CD14-positive monocyte (primary cell): ENCODE measurements around the gene SRSF8. TPM values are rescaled to one million over a fixed set of nuclear protein-coding genes. Genes with fewer than 3 reads are reported as not detected.

ENCODE experiments used
- DNase-seq, 3 donors: peaks; one replicate each; pipeline ENCODE4 v3.0.0-alpha.2; 2011 to 2022
- H2AFZ ChIP-seq: 2 replicates; pipeline ENCODE4 v1.6.0; 2012; ENCODE audit warnings: mild to moderate bottlenecking, low read depth, low read length, inconsistent platforms; ENCODE audit not compliant: insufficient read depth, poor library complexity, severe bottlenecking
- H3K27ac ChIP-seq, 2 donors: 1 replicate in 1 of 2; 2 replicates in 1 of 2; pipeline ENCODE4 v1.5.1; 2012 to 2013; ENCODE audit warnings: low read length in 2 of 2, control low read depth in 1 of 2, inconsistent platforms in 1 of 2, low read depth in 1 of 2, mild to moderate bottlenecking in 1 of 2
- H3K27me3 ChIP-seq, 2 donors: one replicate each; pipeline versions ENCODE4 v1.6.0 to v1.6.1; 2011 to 2013; ENCODE audit warnings: low read length in 2 of 2; ENCODE audit not compliant: control insufficient read depth in 2 of 2, insufficient read depth in 2 of 2
- H3K36me3 ChIP-seq, 2 donors: replicated peaks in 1 of 2; 1 replicate in 1 of 2; 2 replicates in 1 of 2; pipeline versions ENCODE4 v1.5.1 to v1.6.1; 2012 to 2013; ENCODE audit warnings: low read length in 2 of 2, control low read depth in 1 of 2, inconsistent platforms in 1 of 2, mild to moderate bottlenecking in 1 of 2; ENCODE audit not compliant: insufficient read depth in 2 of 2, control insufficient read depth in 1 of 2
- H3K4me1 ChIP-seq, 2 donors: 1 replicate in 1 of 2; 2 replicates in 1 of 2; pipeline versions ENCODE4 v1.5.1 to v1.6.1; 2012 to 2013; ENCODE audit warnings: low read length in 2 of 2, control low read depth in 1 of 2, inconsistent platforms in 1 of 2, mild to moderate bottlenecking in 1 of 2, moderate library complexity in 1 of 2; ENCODE audit not compliant: insufficient read depth in 2 of 2, control insufficient read depth in 1 of 2
- H3K4me2 ChIP-seq: replicated peaks from 2 replicates; pipeline ENCODE3; 2012; ENCODE audit warnings: low read length, moderate library complexity, mild to moderate bottlenecking; ENCODE audit not compliant: poor library complexity, severe bottlenecking; ENCODE audit errors: extremely low read depth
- H3K4me3 ChIP-seq, 3 experiments: fragments of 200-600 bp in 1 of 3; sonication (generic) in 1 of 3; replicated peaks in 1 of 3; 1 replicate in 2 of 3; 2 replicates in 1 of 3; pipeline ENCODE4 v1.5.1; 2011 to 2013; ENCODE audit warnings: low read length in 3 of 3, mild to moderate bottlenecking in 3 of 3, control low read depth in 2 of 3, low read depth in 2 of 3, inconsistent platforms in 1 of 3, moderate library complexity in 1 of 3
- H3K79me2 ChIP-seq: 2 replicates; pipeline ENCODE4 v1.6.0; 2012; ENCODE audit warnings: mild to moderate bottlenecking, control low read depth, inconsistent platforms, low read length, moderate library complexity; ENCODE audit not compliant: insufficient read depth
- H3K9ac ChIP-seq: 2 replicates; pipeline ENCODE4 v1.6.0; 2017; ENCODE audit warnings: low read length, mild to moderate bottlenecking; ENCODE audit not compliant: insufficient read depth, poor library complexity, severe bottlenecking
- H3K9me3 ChIP-seq, 2 donors: replicated peaks in 1 of 2; 1 replicate in 1 of 2; 2 replicates in 1 of 2; pipeline versions ENCODE4 v1.5.1 to v1.6.1; 2012 to 2013; ENCODE audit warnings: low read length in 2 of 2, control low read depth in 1 of 2; ENCODE audit not compliant: control insufficient read depth in 1 of 2, insufficient read depth in 1 of 2
- H4K20me1 ChIP-seq: 2 replicates; pipeline ENCODE4 v1.6.0; 2012; ENCODE audit warnings: mild to moderate bottlenecking, low read length, control low read depth, moderate library complexity; ENCODE audit not compliant: insufficient read depth
- H3K27ac Mint-ChIP-seq, 7 donors: one replicate each; pipeline ENCODE4 v1.8.0; 2020; ENCODE audit warnings: mild to moderate bottlenecking in 7 of 7, mixed read lengths in 7 of 7, moderate library complexity in 6 of 7, inconsistent platforms in 2 of 7
- H3K27me3 Mint-ChIP-seq, 3 donors: one replicate each; pipeline ENCODE4 v1.8.0; 2021 to 2022; ENCODE audit warnings: low read depth in 3 of 3, mild to moderate bottlenecking in 3 of 3, mixed read lengths in 3 of 3, moderate library complexity in 3 of 3, inconsistent platforms in 1 of 3
- H3K36me3 Mint-ChIP-seq, 2 donors: one replicate each; pipeline ENCODE4 v1.8.0; 2020; ENCODE audit warnings: mixed read lengths in 2 of 2, inconsistent platforms in 1 of 2, mild to moderate bottlenecking in 1 of 2
- H3K4me1 Mint-ChIP-seq: one replicate; pipeline ENCODE4 v1.8.0; 2020; ENCODE audit warnings: mild to moderate bottlenecking, mixed read lengths
- H3K4me3 Mint-ChIP-seq, 2 donors: one replicate each; pipeline ENCODE4 v1.8.0; 2020; ENCODE audit warnings: mild to moderate bottlenecking in 2 of 2, mixed read lengths in 2 of 2, moderate library complexity in 1 of 2
- H3K9me3 Mint-ChIP-seq, 7 donors: one replicate each; pipeline ENCODE4 v1.8.0; 2020 to 2022; ENCODE audit warnings: mixed read lengths in 7 of 7, mild to moderate bottlenecking in 6 of 7, moderate library complexity in 6 of 7, inconsistent platforms in 2 of 7
- WGBS: methylation state at CpG from one replicate; pipeline ENCODE4 v1.1.5; 2013; ENCODE audit warnings: missing lambda C conversion rate; ENCODE audit not compliant: insufficient coverage; 5-methylcytosine and 5-hydroxymethylcytosine counted together
- intact Hi-C, 2 donors: fragments of 100-400 bp; cut with micrococcal nuclease; formaldehyde crosslinking; loops; one replicate each; pipeline versions ENCODE4 v1.15.0 to v1.15.1; 2023
- polyA plus RNA-seq, 3 donors: library from polyadenylated mRNA; depleted of rRNA in 1 of 3; unstranded in 2 of 3; stranded (reverse) in 1 of 3; fragments of 300-500 nt in 2 of 3; fragments of >200 nt in 1 of 3; fragmentation: Illumina TruSeq in 2 of 3; gene quantifications; 1 replicate in 2 of 3; 2 replicates in 1 of 3; pipeline ENCODE4 v1.2.3, GENCODE V29; 2012 to 2021
- TF ChIP-seq, protein P1 (sequence below): fragments of 200-600 bp; IDR thresholded peaks from one replicate; pipeline ENCODE4 v1.8.0; 2022; ENCODE audit warnings: antibody characterized with exemption, mild to moderate bottlenecking

The SRSF8 gene
- polyA plus RNA-seq, 3 donors, result 9.3 to 24.9 (median 24.4) TPM

GRCh38 chr11:95104121-95104830, 37.6 kb downstream of the SRSF8 start:
- H3K4me2 ChIP-seq, result no peak overlapping the region
- H3K4me1 Mint-ChIP-seq, result peaks cover 19% of the 10 kb centered on the region
- H3K4me3 ChIP-seq, result no peak overlapping the region
- H3K4me1 ChIP-seq, result peaks cover 13 to 15% of the 10 kb centered on the region in 2 donors
- 81% methylated on average over 4 of the region's 6 CpGs for WGBS
- no peak overlapping the region for H2AFZ ChIP-seq
- no peaks in the 10 kb centered on the region for H4K20me1 ChIP-seq
- no peak overlapping the region for H3K27ac Mint-ChIP-seq
- H3K9me3 Mint-ChIP-seq, result no peaks in the 10 kb centered on the region
- H3K27me3 ChIP-seq, result no peaks in the 10 kb centered on the region
- intact Hi-C loops, result no loop called here
- H3K9me3 ChIP-seq, result no peaks in the 10 kb centered on the region
- H3K9ac ChIP-seq, result no peak overlapping the region
- no peak for DNase-seq
- no peak overlapping the region for H3K4me3 Mint-ChIP-seq
- H3K27ac ChIP-seq, result no peak overlapping the region
- H3K36me3 Mint-ChIP-seq, result no peaks in the 10 kb centered on the region
- H3K79me2 ChIP-seq, result no peaks in the 10 kb centered on the region
- TF ChIP-seq, protein P1, sequence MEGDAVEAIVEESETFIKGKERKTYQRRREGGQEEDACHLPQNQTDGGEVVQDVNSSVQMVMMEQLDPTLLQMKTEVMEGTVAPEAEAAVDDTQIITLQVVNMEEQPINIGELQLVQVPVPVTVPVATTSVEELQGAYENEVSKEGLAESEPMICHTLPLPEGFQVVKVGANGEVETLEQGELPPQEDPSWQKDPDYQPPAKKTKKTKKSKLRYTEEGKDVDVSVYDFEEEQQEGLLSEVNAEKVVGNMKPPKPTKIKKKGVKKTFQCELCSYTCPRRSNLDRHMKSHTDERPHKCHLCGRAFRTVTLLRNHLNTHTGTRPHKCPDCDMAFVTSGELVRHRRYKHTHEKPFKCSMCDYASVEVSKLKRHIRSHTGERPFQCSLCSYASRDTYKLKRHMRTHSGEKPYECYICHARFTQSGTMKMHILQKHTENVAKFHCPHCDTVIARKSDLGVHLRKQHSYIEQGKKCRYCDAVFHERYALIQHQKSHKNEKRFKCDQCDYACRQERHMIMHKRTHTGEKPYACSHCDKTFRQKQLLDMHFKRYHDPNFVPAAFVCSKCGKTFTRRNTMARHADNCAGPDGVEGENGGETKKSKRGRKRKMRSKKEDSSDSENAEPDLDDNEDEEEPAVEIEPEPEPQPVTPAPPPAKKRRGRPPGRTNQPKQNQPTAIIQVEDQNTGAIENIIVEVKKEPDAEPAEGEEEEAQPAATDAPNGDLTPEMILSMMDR, result no peak
- no peaks in the 10 kb centered on the region for H3K36me3 ChIP-seq
- H3K27me3 Mint-ChIP-seq, result peaks cover 0 to 1% (median 0%) of the 10 kb centered on the region in 3 donors

DNA sequence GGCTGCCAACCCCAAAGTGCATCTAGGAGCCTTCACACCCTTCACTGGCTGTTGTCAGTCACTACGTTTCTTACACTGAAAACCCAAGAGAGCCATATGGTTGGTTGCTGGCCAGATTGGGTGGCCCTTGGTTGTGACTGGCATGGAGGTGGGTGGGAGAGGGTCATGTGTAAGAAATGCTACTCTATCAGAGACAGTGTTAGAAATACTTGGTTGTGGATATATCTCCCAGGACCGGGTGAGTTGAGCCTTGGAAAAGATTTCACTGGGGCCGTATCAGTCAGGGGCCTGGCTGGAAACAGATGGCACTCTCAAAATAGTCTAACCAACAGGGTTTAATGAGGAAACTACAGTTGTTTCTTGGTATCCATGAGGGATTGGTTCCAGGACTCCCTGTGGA, 38.1 kb downstream of the SRSF8 start:
- no peak overlapping the region for H3K9ac ChIP-seq
- H3K79me2 ChIP-seq, result no peaks in the 10 kb centered on the region
- no peaks in the 10 kb centered on the region for H3K36me3 Mint-ChIP-seq
- no peak overlapping the region for H3K27ac ChIP-seq
- H3K27me3 ChIP-seq, result no peaks in the 10 kb centered on the region
- 100% methylated on average over 1 of the region's 3 CpGs for WGBS
- no peak overlapping the region for H3K4me3 Mint-ChIP-seq
- peaks cover 0 to 3% (median 1%) of the 10 kb centered on the region in 3 donors for H3K27me3 Mint-ChIP-seq
- no peaks in the 10 kb centered on the region for H3K36me3 ChIP-seq
- no peaks in the 10 kb centered on the region for H3K9me3 ChIP-seq
- H3K4me3 ChIP-seq, result no peak overlapping the region
- TF ChIP-seq, protein P1, result no peak
- H2AFZ ChIP-seq, result no peak overlapping the region
- DNase-seq, result no peak
- intact Hi-C loops, result no loop called here
- no peaks in the 10 kb centered on the region for H4K20me1 ChIP-seq
- H3K4me1 Mint-ChIP-seq, result peaks cover 24% of the 10 kb centered on the region
- no peak overlapping the region for H3K27ac Mint-ChIP-seq
- H3K9me3 Mint-ChIP-seq, result no peaks in the 10 kb centered on the region
- peaks cover 17 to 19% of the 10 kb centered on the region in 2 donors for H3K4me1 ChIP-seq
- H3K4me2 ChIP-seq, result no peak overlapping the region
